K562 treated with DMSO at 1 percent for 12 hours (cell line): Measurements from ENCODE around the gene ELP1. TPM values are rescaled to one million over a fixed set of nuclear protein-coding genes. Genes with fewer than 3 reads are reported as not detected.

Source experiments
- total RNA-seq: library from RNA; unstranded; fragments of 300-600 nt; gene quantifications from 2 replicates; pipeline ENCODE4 v1.2.3, GENCODE V29; 2022; ENCODE audit not compliant: insufficient read depth

The ELP1 gene
- total RNA-seq, result 15.0 and 37.4 TPM in 2 replicates

GRCh38 chr9:108933718-108934322 is at the start of gene ELP1:
Gene ELP1, minus strand, starts transcription at chr9:108934124. Its CDS starts 2,978 bp downstream, at chr9:108931146.

DNA sequence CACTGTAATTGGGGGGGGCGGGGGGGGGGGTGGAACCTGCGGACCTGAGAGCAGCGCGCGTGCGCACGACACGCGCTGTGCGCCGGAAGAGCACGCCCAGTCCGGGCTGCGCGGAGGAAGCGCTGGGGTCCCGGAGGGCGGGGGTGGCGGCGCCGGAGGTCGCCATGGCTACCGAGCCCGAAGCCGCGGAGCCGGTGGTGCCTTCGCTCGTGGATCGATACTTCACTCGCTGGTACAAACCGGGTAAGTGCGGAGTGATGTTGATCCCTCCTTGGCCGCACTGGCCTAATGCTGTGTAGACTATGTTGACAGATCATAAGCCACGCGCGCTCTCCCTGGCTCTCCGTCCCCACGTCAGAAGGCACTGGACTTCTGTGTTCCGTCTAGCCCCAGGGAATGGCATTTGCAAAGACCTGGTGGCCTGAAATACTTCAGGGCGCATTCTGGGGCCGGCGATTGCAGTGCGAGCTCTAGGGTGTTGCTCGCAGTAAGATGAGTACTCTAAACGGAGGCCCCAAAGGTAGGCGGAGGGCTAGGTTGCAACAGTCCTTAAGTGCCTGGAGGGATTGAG is 484 bp upstream of the ELP1 start, which contains the start of gene ABITRAM:
Gene ABITRAM (plus strand): TSS at position 78 of the 571 bp plus-strand sequence. CDS start 87 bp downstream, at position 165.

DNA sequence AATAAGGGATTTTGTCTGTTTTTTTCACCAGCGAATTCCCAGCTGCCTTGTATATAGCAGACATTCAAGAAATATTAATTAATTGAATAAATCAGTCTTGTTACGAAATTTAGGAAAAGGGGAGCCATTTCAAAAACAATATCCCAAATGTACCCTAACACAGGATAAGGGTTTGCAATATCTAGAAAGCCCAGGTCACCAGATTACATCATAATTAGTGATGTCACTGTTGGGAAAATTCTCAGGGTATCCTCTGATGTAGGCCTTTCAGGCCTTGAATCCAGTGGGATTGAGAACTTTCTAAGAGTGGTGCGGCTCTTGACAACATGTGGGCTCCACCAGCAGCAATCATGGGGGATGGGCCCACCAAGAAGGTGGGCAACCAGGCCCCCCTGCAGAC is 71.9 kb downstream of the ELP1 start, which contains the start of gene ACTL7A:
Gene ACTL7A (plus strand): TSS at position 270 of the 400 bp plus-strand sequence. CDS start 57 bp downstream, at position 327.

GRCh38 chr9:108855888-108856287 is 78.0 kb downstream of the ELP1 start, which contains the start of gene ACTL7B:
Gene ACTL7B, minus strand, starts transcription at chr9:108855986. Its CDS starts 56 bp downstream, at chr9:108855930.

Other genes starting within 250 kb of the ELP1 start
- gene ACTL7B, start 78.1 kb downstream of the ELP1 start, total RNA-seq, result not detected in 2 replicates
- gene ACTL7A, start 71.9 kb downstream of the ELP1 start, total RNA-seq, result not detected in 2 replicates
- gene ABITRAM, start 276 bp upstream of the ELP1 start, total RNA-seq, result 7.8 and 17.1 TPM in 2 replicates
- gene CTNNAL1, start 79.4 kb upstream of the ELP1 start, total RNA-seq, result 30.0 and 35.2 TPM in 2 replicates
- 6.8 and 34.4 TPM in 2 replicates for gene TMEM245, start 185.8 kb upstream of the ELP1 start, total RNA-seq
- not detected in 2 replicates for gene FRRS1L, start 233.1 kb upstream of the ELP1 start, total RNA-seq